ENCODE data around the gene ABCC8. TPM values are rescaled to one million over a fixed set of nuclear protein-coding genes. Genes with fewer than 3 reads are reported as not detected.

Gene ABCC8
- total RNA-seq, 1 experiment from 2014 or later: 2.4 TPM

DNA sequence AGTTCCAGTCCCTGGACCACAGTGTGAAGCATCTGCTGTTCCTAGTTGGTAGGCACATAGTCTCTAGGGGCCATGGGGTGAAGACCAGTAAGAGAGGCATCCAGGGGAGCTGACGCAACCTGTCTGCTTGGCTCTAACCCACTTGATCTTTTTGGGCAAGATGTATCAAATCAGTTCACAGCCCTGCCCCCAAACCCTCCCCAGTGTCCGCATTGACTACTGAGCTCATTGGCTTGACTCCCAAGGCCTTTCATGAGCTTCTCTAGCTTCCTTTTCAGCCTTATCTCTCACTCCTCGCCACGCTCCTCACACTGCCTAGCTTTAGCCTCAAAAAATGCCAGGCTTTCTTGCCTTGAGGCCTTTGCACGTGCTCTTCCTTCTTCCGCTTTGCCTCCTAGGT is 29.7 kb upstream of the ABCC8 start:
- H3K79me1 ChIP-seq (ENCODE audit: insufficient read depth, low read depth, low read length, poor library complexity, severe bottlenecking): no peaks in the 10 kb centered on the region
- Mint-ChIP-seq H3K27me3 (ENCODE audit: low read depth) (peaks cover 12% of the 10 kb centered on the region), H3K36me3 (ENCODE audit: insufficient read depth in 1 of 3, low read depth in 3 of 3) (no peaks in the 10 kb centered on the region), H3K9me3 (no peaks in the 10 kb centered on the region), H3K4me3 (no peak overlapping the region), H3K27ac (no peak overlapping the region; a peak in 1 of 7 replicates), H3K4me1 (peaks cover 5 to 11% of the 10 kb centered on the region in 2 experiments)
- no peak overlapping the region for H2BK120ac ChIP-seq (ENCODE audit: low read depth, low read length, poor library complexity, severe bottlenecking)
- no peak overlapping the region for H4K5ac ChIP-seq (ENCODE audit: insufficient read length, low read depth, low read length)
- no peaks in the 10 kb centered on the region for H3K4me1 ChIP-seq (ENCODE audit: insufficient read depth, low read length)
- H2AFZ ChIP-seq (ENCODE audit: low read length): no peak overlapping the region
- no peaks in the 10 kb centered on the region for H3K27me3 ChIP-seq (ENCODE audit: insufficient read depth, low read length)
- H3K23me2 ChIP-seq (ENCODE audit: insufficient read length, low read depth, low read length, poor library complexity, severe bottlenecking): no peaks in the 10 kb centered on the region
- H2BK20ac ChIP-seq (ENCODE audit: low read depth, low read length, poor library complexity, severe bottlenecking): no peak overlapping the region
- H3K9me3 ChIP-seq (ENCODE audit: control insufficient read depth, low read depth, low read length): no peaks in the 10 kb centered on the region
- H4K8ac ChIP-seq (replicated peaks; ENCODE audit: insufficient read length, low read depth, low read length): no peak overlapping the region
- H4K91ac ChIP-seq (ENCODE audit: insufficient read length, low read depth, low read length): no peak overlapping the region
- H2BK12ac ChIP-seq (ENCODE audit: insufficient read length, low read depth, low read length): no peak overlapping the region
- no peak overlapping the region for H3K14ac ChIP-seq (ENCODE audit: insufficient read depth, low read length)
- H3K18ac ChIP-seq (ENCODE audit: insufficient read length, low read depth, low read length): no peak overlapping the region
- no peaks in the 10 kb centered on the region for H4K20me1 ChIP-seq (ENCODE audit: control insufficient read depth, insufficient read depth, insufficient read length)
- no peak overlapping the region for H3K4ac ChIP-seq (ENCODE audit: low read depth, low read length)
- WGBS (ENCODE audit: extremely low coverage, insufficient read length, low lambda C conversion rate): no CpG with 5 or more reads among the region's 6 CpGs
- no peaks in the 10 kb centered on the region for H3K79me2 ChIP-seq (ENCODE audit: insufficient read depth, low read length)
- no peak overlapping the region for H3K56ac ChIP-seq (ENCODE audit: insufficient read length, low read depth, low read length)
- H2BK5ac ChIP-seq (ENCODE audit: insufficient read length, low read length): no peak overlapping the region
- H3K23ac ChIP-seq (ENCODE audit: insufficient read length, low read depth, low read length): no peak overlapping the region
- H3K27ac ChIP-seq (ENCODE audit: insufficient read length, low read depth, low read length): no peak overlapping the region
- H3K9ac ChIP-seq (ENCODE audit: extremely low read depth, insufficient read length, low read length): no peak overlapping the region
- TF ChIP-seq, protein P1, sequence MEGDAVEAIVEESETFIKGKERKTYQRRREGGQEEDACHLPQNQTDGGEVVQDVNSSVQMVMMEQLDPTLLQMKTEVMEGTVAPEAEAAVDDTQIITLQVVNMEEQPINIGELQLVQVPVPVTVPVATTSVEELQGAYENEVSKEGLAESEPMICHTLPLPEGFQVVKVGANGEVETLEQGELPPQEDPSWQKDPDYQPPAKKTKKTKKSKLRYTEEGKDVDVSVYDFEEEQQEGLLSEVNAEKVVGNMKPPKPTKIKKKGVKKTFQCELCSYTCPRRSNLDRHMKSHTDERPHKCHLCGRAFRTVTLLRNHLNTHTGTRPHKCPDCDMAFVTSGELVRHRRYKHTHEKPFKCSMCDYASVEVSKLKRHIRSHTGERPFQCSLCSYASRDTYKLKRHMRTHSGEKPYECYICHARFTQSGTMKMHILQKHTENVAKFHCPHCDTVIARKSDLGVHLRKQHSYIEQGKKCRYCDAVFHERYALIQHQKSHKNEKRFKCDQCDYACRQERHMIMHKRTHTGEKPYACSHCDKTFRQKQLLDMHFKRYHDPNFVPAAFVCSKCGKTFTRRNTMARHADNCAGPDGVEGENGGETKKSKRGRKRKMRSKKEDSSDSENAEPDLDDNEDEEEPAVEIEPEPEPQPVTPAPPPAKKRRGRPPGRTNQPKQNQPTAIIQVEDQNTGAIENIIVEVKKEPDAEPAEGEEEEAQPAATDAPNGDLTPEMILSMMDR (conservative IDR thresholded peaks at IDR 0.05): no peak
- no peak overlapping the region for H2BK15ac ChIP-seq (ENCODE audit: low read depth, low read length)
- no peak overlapping the region for H3K4me2 ChIP-seq (ENCODE audit: insufficient read depth, insufficient read length, low read length)
- H3T11ph ChIP-seq (ENCODE audit: low read length): no peak overlapping the region
- no peak for DNase-seq
- no peak overlapping the region for H2AK5ac ChIP-seq (ENCODE audit: insufficient read length, low read length)

Measured in H9 (cell line).